HG03469 (cell line): ENCODE measurements around the gene CPXM2.

Experiments used
- ATAC-seq: cut with Tn5 transposase; IDR thresholded peaks from one replicate; pipeline ENCODE4 v1.9.1; 2021; ENCODE audit warnings: mild to moderate bottlenecking, moderate library complexity, moderate number of reproducible peaks; ENCODE audit not compliant: unreplicated experiment

CPXM2 gene

GRCh38 chr10:123804716-123805115 is 86.9 kb downstream of the CPXM2 start:
- no peak for ATAC-seq

GRCh38 chr10:123800821-123801220 is 90.8 kb downstream of the CPXM2 start:
- no peak for ATAC-seq

- ATAC-seq = no peak
Measured at GRCh38 chr10:123800289-123800688, 91.3 kb downstream of the CPXM2 start.

GRCh38 chr10:123798856-123799255 is 92.8 kb downstream of the CPXM2 start:
- no peak for ATAC-seq

- no peak for ATAC-seq
Measured at GRCh38 chr10:123797813-123798212, 93.8 kb downstream of the CPXM2 start.

GRCh38 chr10:123796736-123797135 is 94.9 kb downstream of the CPXM2 start:
- no peak for ATAC-seq

- no peak for ATAC-seq
Measured at GRCh38 chr10:123795846-123796590, 95.6 kb downstream of the CPXM2 start.

GRCh38 chr10:123795196-123795780 is 96.3 kb downstream of the CPXM2 start:
- ATAC-seq = no peak

- ATAC-seq = no peak
Measured at GRCh38 chr10:123792248-123792978, 99.2 kb downstream of the CPXM2 start.

GRCh38 chr10:123790132-123790885 is 101.3 kb downstream of the CPXM2 start:
- no peak for ATAC-seq

- no peak for ATAC-seq
Measured at GRCh38 chr10:123788981-123789380, 102.6 kb downstream of the CPXM2 start.

GRCh38 chr10:123787566-123787965 is 104.0 kb downstream of the CPXM2 start:
- no peak for ATAC-seq

- ATAC-seq = no peak
Measured at GRCh38 chr10:123786896-123787295, 104.7 kb downstream of the CPXM2 start.

GRCh38 chr10:123786306-123786705 is 105.3 kb downstream of the CPXM2 start:
- no peak for ATAC-seq

GRCh38 chr10:123784646-123785045 is 107.0 kb downstream of the CPXM2 start:
- no peak for ATAC-seq

- no peak for ATAC-seq
Measured at GRCh38 chr10:123784216-123784615, 107.4 kb downstream of the CPXM2 start.

- ATAC-seq = no peak
Measured at GRCh38 chr10:123783296-123783695, 108.3 kb downstream of the CPXM2 start.

GRCh38 chr10:123782549-123782948 is 109.1 kb downstream of the CPXM2 start:
- ATAC-seq = no peak

- ATAC-seq = no peak
Measured at GRCh38 chr10:123781956-123782500, 109.6 kb downstream of the CPXM2 start.

GRCh38 chr10:123781324-123781900 is 110.2 kb downstream of the CPXM2 start:
- ATAC-seq = no peak
